Activated B cell treated with CpG ODN at 0.5 μM for 24 hours (primary cell): ENCODE measurements around the gene NDUFA11. TPM values are rescaled to one million over a fixed set of nuclear protein-coding genes. Genes with fewer than 3 reads are reported as not detected.

Experiments used
- ATAC-seq: fragments of 200-7000 bp; cut with Tn5 transposase; one replicate; pipeline ENCODE4 v1.10.0; 2021; ENCODE audit warnings: low read depth, mild to moderate bottlenecking, moderate library complexity
- CTCF ChIA-PET: fragments of 350-600 bp; sonication (Branson Sonifier 250); formaldehyde crosslinking; loops from one replicate; lab custom pipeline; 2021; ENCODE audit warnings: antibody characterized with exemption; lab: Charles Lee
- POLR2A ChIA-PET: fragments of 350-600 bp; sonication (Branson Sonifier 250); formaldehyde crosslinking; loops from one replicate; lab custom pipeline; 2021; ENCODE audit warnings: antibody characterized with exemption; lab: Charles Lee
- DNase-seq: peaks from one replicate; pipeline ENCODE4 v3.0.0; 2022
- H3K27ac Mint-ChIP-seq: one replicate; pipeline ENCODE4 v1.8.0; 2020; ENCODE audit warnings: mixed read lengths
- H3K27me3 Mint-ChIP-seq: one replicate; pipeline ENCODE4 v1.8.0; 2021; ENCODE audit warnings: mixed read lengths
- H3K36me3 Mint-ChIP-seq: one replicate; pipeline ENCODE4 v1.8.0; 2021; ENCODE audit warnings: low read depth, mixed read lengths
- H3K4me1 Mint-ChIP-seq: one replicate; pipeline ENCODE4 v1.8.0; 2021; ENCODE audit warnings: mixed read lengths
- H3K4me3 Mint-ChIP-seq: one replicate; pipeline ENCODE4 v1.8.0; 2020; ENCODE audit warnings: mild to moderate bottlenecking, mixed read lengths
- H3K9me3 Mint-ChIP-seq: one replicate; pipeline ENCODE4 v1.8.0; 2020; ENCODE audit warnings: mixed read lengths
- intact Hi-C: fragments of 100-400 bp; cut with micrococcal nuclease; formaldehyde crosslinking; loops from one replicate; pipeline ENCODE4 v1.15.1; 2024
- total RNA-seq: library from RNA; stranded (reverse); gene quantifications from 2 replicates; pipeline ENCODE4 v1.2.3, GENCODE V29; 2022
- TF ChIP-seq, protein P1 (sequence below): fragments of 200-600 bp; IDR thresholded peaks from one replicate; pipeline ENCODE4 v1.8.0; 2022; ENCODE audit warnings: antibody characterized with exemption, mild to moderate bottlenecking

The NDUFA11 gene
- total RNA-seq, 1 donor from 2014 or later, result 193 TPM

DNA sequence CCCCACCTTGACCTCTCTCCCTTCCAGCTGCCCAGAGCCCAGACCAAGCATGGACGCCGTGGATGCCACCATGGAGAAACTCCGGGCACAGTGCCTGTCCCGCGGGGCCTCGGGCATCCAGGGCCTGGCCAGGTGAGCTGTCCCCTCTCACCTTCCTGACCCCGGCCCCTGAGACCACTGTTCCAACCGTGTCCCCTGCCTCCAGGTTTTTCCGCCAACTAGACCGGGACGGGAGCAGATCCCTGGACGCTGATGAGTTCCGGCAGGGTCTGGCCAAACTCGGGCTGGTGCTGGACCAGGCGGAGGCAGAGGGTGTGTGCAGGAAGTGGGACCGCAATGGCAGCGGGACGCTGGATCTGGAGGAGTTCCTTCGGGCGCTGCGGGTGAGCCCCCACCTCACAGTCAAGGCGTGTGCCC, 10.8 kb upstream of the NDUFA11 start:
- Mint-ChIP-seq H3K36me3 (peaks cover 52% of the 10 kb centered on the region), H3K27ac (no peak overlapping the region), H3K4me3 (no peak overlapping the region), H3K27me3 (no peaks in the 10 kb centered on the region), H3K9me3 (no peaks in the 10 kb centered on the region), H3K4me1 (no peaks in the 10 kb centered on the region)
- intact Hi-C loops, result no loop called here
- ChIA-PET POLR2A (no interaction called here), CTCF (no interaction called here)
- TF ChIP-seq, protein P1, sequence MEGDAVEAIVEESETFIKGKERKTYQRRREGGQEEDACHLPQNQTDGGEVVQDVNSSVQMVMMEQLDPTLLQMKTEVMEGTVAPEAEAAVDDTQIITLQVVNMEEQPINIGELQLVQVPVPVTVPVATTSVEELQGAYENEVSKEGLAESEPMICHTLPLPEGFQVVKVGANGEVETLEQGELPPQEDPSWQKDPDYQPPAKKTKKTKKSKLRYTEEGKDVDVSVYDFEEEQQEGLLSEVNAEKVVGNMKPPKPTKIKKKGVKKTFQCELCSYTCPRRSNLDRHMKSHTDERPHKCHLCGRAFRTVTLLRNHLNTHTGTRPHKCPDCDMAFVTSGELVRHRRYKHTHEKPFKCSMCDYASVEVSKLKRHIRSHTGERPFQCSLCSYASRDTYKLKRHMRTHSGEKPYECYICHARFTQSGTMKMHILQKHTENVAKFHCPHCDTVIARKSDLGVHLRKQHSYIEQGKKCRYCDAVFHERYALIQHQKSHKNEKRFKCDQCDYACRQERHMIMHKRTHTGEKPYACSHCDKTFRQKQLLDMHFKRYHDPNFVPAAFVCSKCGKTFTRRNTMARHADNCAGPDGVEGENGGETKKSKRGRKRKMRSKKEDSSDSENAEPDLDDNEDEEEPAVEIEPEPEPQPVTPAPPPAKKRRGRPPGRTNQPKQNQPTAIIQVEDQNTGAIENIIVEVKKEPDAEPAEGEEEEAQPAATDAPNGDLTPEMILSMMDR, result no peak
- no peak for ATAC-seq
- DNase-seq, result no peak

DNA sequence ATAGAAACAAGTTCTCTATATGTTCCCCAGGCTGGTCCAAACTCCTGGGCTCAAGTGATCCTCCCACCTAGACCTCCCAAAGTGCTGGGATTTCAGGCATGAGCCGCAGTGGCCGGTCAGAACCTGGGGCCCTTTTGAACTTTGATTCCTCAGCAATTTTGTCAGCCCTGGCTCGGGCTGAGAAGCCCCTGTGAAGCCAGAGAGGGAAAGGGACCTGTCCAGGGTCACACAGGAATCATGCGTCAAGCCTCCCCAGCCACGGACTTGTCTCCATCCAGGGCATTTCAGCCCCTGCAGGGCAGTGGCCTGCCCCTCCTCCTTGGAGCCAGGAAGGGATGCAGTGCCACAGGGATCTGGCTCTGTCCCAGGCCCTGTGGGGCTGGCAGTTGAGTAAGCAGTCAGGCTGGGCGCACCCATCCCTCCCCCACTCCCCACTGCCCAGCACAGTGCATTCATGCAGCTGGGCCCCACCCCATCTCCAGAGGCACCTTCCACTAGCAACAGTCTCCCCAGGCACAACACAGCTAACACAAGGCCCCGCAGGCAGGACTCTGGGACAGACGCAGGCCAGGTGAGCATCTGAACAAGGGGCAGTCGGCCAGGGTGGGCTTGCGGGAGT, 10.3 kb upstream of the NDUFA11 start, which contains the start of gene CAPS:
Gene CAPS, plus strand, starts transcription at position 516 of the 619 bp plus-strand sequence. CDS start 153 bp downstream, outside the sequence.
- no peaks in the 10 kb centered on the region for H3K27me3 Mint-ChIP-seq
- no peaks in the 10 kb centered on the region for H3K4me1 Mint-ChIP-seq
- H3K36me3 Mint-ChIP-seq, result peaks cover 50% of the 10 kb centered on the region
- no peak within 1 kb of the TSS for H3K4me3 Mint-ChIP-seq
- intact Hi-C loops, result no loop called here
- H3K27ac Mint-ChIP-seq, result no peak within 1 kb of the TSS
- DNase-seq (no peak), ATAC-seq (no peak)
- POLR2A ChIA-PET, result interaction anchor here (0.7 kb wide), 1 partner anchor 165 kb away, joined by 7 read pairs; no protein-coding TSS in a partner anchor
- CTCF ChIA-PET, result no interaction called here
- H3K9me3 Mint-ChIP-seq, result no peaks in the 10 kb centered on the region
- TF ChIP-seq, protein P1, result no peak

DNA sequence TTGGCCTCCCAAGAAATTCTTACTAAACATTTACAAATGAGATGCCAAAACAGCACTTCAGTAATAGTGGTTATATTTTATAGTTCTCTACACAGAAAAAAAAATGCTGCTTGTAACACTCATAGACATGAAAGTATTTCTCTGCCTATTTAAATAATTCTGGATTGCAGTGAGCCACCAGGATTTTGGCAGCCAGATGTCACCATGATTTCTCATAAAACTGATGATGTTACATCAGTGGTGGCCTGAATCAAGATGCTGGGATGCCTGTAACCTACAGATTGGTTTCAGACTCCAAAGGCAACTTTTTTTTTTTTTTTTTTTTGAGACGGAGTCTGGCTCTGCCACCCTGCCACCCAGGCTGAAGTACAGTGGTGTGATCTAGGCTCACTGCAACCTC, 7.8 kb upstream of the NDUFA11 start:
- H3K27ac Mint-ChIP-seq, result no peak overlapping the region
- H3K4me1 Mint-ChIP-seq, result peaks cover 6% of the 10 kb centered on the region
- H3K4me3 Mint-ChIP-seq, result no peak overlapping the region
- DNase-seq (no peak), ATAC-seq (no peak)
- POLR2A ChIA-PET, result no interaction called here
- no peaks in the 10 kb centered on the region for H3K27me3 Mint-ChIP-seq
- CTCF ChIA-PET, result no interaction called here
- TF ChIP-seq, protein P1, result no peak
- intact Hi-C loops, result no loop called here
- peaks cover 32% of the 10 kb centered on the region for H3K36me3 Mint-ChIP-seq
- no peaks in the 10 kb centered on the region for H3K9me3 Mint-ChIP-seq

- ChIA-PET CTCF (no interaction called here), POLR2A (no interaction called here)
- Mint-ChIP-seq H3K4me3 (no peak overlapping the region), H3K4me1 (peaks cover 10% of the 10 kb centered on the region), H3K27ac (no peak overlapping the region), H3K27me3 (no peaks in the 10 kb centered on the region), H3K9me3 (no peaks in the 10 kb centered on the region), H3K36me3 (peaks cover 25% of the 10 kb centered on the region)
- ATAC-seq, result no peak
- intact Hi-C loops, result no loop called here
- TF ChIP-seq, protein P1, result no peak
- DNase-seq, result no peak
Measured at GRCh38 chr19:5910638-5910907, 7.0 kb upstream of the NDUFA11 start.

- peaks cover 20% of the 10 kb centered on the region for H3K36me3 Mint-ChIP-seq
- intact Hi-C loops, result loop anchor here (10.0 kb wide), 1 partner anchor 1626 kb away; the partner anchor contains the start of gene PNPLA6
Measured at GRCh38 chr19:5908773-5909442, 5.3 kb upstream of the NDUFA11 start.

More at GRCh38 chr19:5908773-5909442, 5.3 kb upstream of the NDUFA11 start:
- Mint-ChIP-seq H3K9me3 (no peaks in the 10 kb centered on the region), H3K4me1 (peaks cover 10% of the 10 kb centered on the region), H3K27ac (no peak overlapping the region), H3K27me3 (no peaks in the 10 kb centered on the region), H3K4me3 (no peak overlapping the region)
- ChIA-PET CTCF (interaction anchor here (0.6 kb wide), 1 partner anchor 17 kb away, joined by 3 read pairs; no protein-coding TSS in a partner anchor), POLR2A (no interaction called here)
- DNase-seq (no peak), ATAC-seq (no peak)
- TF ChIP-seq, protein P1, result no peak
